ENCODE data around the gene TMSB15B. TPM values are rescaled to one million over a fixed set of nuclear protein-coding genes. Genes with fewer than 3 reads are reported as not detected.

TMSB15B gene
- total and polyA plus RNA-seq, 2 donors (not counting 3 experiments of a cell fraction or from before 2014, with no cell fraction given) = 14.5 to 15.1 TPM

GRCh38 chrX:103918050-103918449, 44.4 kb upstream of the TMSB15B start:
- intact Hi-C loops (cut with micrococcal nuclease) (loop anchor here (1.0 to 2.0 kb wide), 4 partner anchors 23 to 353 kb away; partner anchors contain the start of gene MORF4L2), dilution Hi-C loops (cut with MboI; ENCODE audit: extremely low pct_ligation_motif_present, low sequenced_read_pairs) (no loop called here)
- Histone ChIP-seq H3K4me2 (ENCODE audit: insufficient read depth, low read length) (peak overlapping the region; percentile 60), H3K9ac (replicated peaks; ENCODE audit: extremely low read depth, insufficient read depth, low read length) (peak overlapping the region; percentile 37), H3K9me3 (replicated peaks; ENCODE audit: control insufficient read depth, insufficient read depth, low read length) (no peaks in the 10 kb centered on the region), H2AFZ (ENCODE audit: low read depth, low read length) (peak overlapping the region; percentile 91), H3K4me1 (ENCODE audit: control insufficient read depth, extremely low read depth, insufficient read depth, low read length) (no peaks in the 10 kb centered on the region), H3K9me1 (replicated peaks; ENCODE audit: control insufficient read depth, extremely low read depth, insufficient read depth, low read length) (no peaks in the 10 kb centered on the region), H3K36me3 (ENCODE audit: control insufficient read depth in 2 of 2, extremely low read depth in 1 of 2, insufficient read depth in 2 of 2, low read length in 2 of 2) (no peaks in the 10 kb centered on the region), H3K4me3 (replicated peaks in 1 of 3; ENCODE audit: insufficient read depth in 1 of 3, low read depth in 1 of 3, low read length in 3 of 3) (peak overlapping the region; percentile 21 to 64 (median 57)), H3K79me2 (ENCODE audit: control insufficient read depth, insufficient read depth, low read length) (no peaks in the 10 kb centered on the region), H3K27ac (ENCODE audit: insufficient read depth, low read depth, low read length) (no peak overlapping the region), H3K27me3 (ENCODE audit: control insufficient read depth in 2 of 2, insufficient read depth in 2 of 2, low read length in 2 of 2) (no peaks in the 10 kb centered on the region), H4K20me1 (replicated peaks; ENCODE audit: control insufficient read depth, extremely low read depth, insufficient read depth, low read length) (no peaks in the 10 kb centered on the region)
- CTCF ChIA-PET = interaction anchor here (0.8 to 3.0 kb wide), 5 partner anchors 10 to 205 kb away, joined by 3 to 10 read pairs (median 3); no protein-coding TSS in a partner anchor
- peak; percentile 59 for DNase-seq (ENCODE audit: low read depth, low spot score)
- POLR2A ChIA-PET = no interaction called here
- peak; percentile 81 for FAIRE-seq
- no peak for TF ChIP-seq JUN (IDR thresholded peaks at IDR 0.05; ENCODE audit: borderline replicate concordance, insufficient read depth, insufficient read length, low read depth)
- peak; percentile 45 to 57 for TF ChIP-seq CTCF (IDR thresholded peaks at IDR 0.05; ENCODE audit: extremely low read depth in 1 of 2, insufficient read depth in 1 of 2, low read depth in 1 of 2, low read length in 2 of 2)
- BruUV-seq (replicated peaks) = no TSS peak

- BruUV-seq (replicated peaks) = no TSS peak
- intact Hi-C loops (cut with micrococcal nuclease) = loop anchor here (1.0 to 2.0 kb wide), 4 partner anchors 23 to 353 kb away; partner anchors contain the start of gene MORF4L2
Observed at GRCh38 chrX:103918571-103919269, 43.7 kb upstream of the TMSB15B start.

More at GRCh38 chrX:103918571-103919269, 43.7 kb upstream of the TMSB15B start:
- ChIA-PET CTCF (interaction anchor here (0.8 to 3.0 kb wide), 8 partner anchors 10 to 205 kb away, joined by 3 to 10 read pairs (median 4); no protein-coding TSS in a partner anchor), POLR2A (no interaction called here)
- Histone ChIP-seq H2AFZ (ENCODE audit: low read depth, low read length) (peak overlapping the region; percentile 91), H3K36me3 (ENCODE audit: control insufficient read depth in 2 of 2, extremely low read depth in 1 of 2, insufficient read depth in 2 of 2, low read length in 2 of 2) (no peaks in the 10 kb centered on the region), H3K9me3 (replicated peaks; ENCODE audit: control insufficient read depth, insufficient read depth, low read length) (no peaks in the 10 kb centered on the region), H3K4me2 (ENCODE audit: insufficient read depth, low read length) (peak overlapping the region; percentile 60), H4K20me1 (replicated peaks; ENCODE audit: control insufficient read depth, extremely low read depth, insufficient read depth, low read length) (no peaks in the 10 kb centered on the region), H3K27ac (ENCODE audit: insufficient read depth, low read depth, low read length) (peak overlapping the region; percentile 13), H3K9me1 (replicated peaks; ENCODE audit: control insufficient read depth, extremely low read depth, insufficient read depth, low read length) (no peaks in the 10 kb centered on the region), H3K27me3 (ENCODE audit: control insufficient read depth in 2 of 2, insufficient read depth in 2 of 2, low read length in 2 of 2) (no peaks in the 10 kb centered on the region), H3K9ac (replicated peaks; ENCODE audit: extremely low read depth, insufficient read depth, low read length) (peak overlapping the region; percentile 49), H3K79me2 (ENCODE audit: control insufficient read depth, insufficient read depth, low read length) (no peaks in the 10 kb centered on the region), H3K4me1 (ENCODE audit: control insufficient read depth, extremely low read depth, insufficient read depth, low read length) (no peaks in the 10 kb centered on the region), H3K4me3 (replicated peaks in 1 of 3; ENCODE audit: insufficient read depth in 1 of 3, low read depth in 1 of 3, low read length in 3 of 3) (peak overlapping the region; percentile 21 to 64 (median 40))
- no peak for TF ChIP-seq MAX (IDR thresholded peaks at IDR 0.05; ENCODE audit: insufficient read depth, insufficient read length)
- TF ChIP-seq JUN (IDR thresholded peaks at IDR 0.05; ENCODE audit: borderline replicate concordance, insufficient read depth, insufficient read length, low read depth) = no peak
- TF ChIP-seq MYC (IDR thresholded peaks at IDR 0.05; ENCODE audit: low read depth, low read length) = no peak
- TF ChIP-seq EZH2 (IDR thresholded peaks at IDR 0.05; ENCODE audit: borderline replicate concordance, low read depth, low read length, severe bottlenecking) = no peak
- no peak for TF ChIP-seq POLR2A (IDR thresholded peaks at IDR 0.05; ENCODE audit: low read depth, low read length)
- TF ChIP-seq POLR2AphosphoS5 (IDR thresholded peaks at IDR 0.05; ENCODE audit: insufficient read depth, low read depth, low read length) = no peak
- no peak for TF ChIP-seq GATA2 (IDR thresholded peaks at IDR 0.05; ENCODE audit: insufficient read depth, insufficient read length, low read depth, low read length)
- TF ChIP-seq CTCF (IDR thresholded peaks at IDR 0.05; ENCODE audit: extremely low read depth in 1 of 2, insufficient read depth in 1 of 2, low read depth in 1 of 2, low read length in 2 of 2) = no peak
- TF ChIP-seq FOS (IDR thresholded peaks at IDR 0.05; ENCODE audit: borderline replicate concordance, insufficient read depth, low read length) = no peak
- peak; percentile 85 for FAIRE-seq
- dilution Hi-C loops (cut with MboI; ENCODE audit: extremely low pct_ligation_motif_present, low sequenced_read_pairs) = no loop called here
- DNase-seq (ENCODE audit: low read depth, low spot score) = peak; percentile 76
